Measurements from ENCODE around the gene ZBTB48.
"Not testable (repeated sequence)": the region's sequence is repeated elsewhere in the genome, so short reads cannot be mapped to it uniquely, and the experiment has no call there.

Gene ZBTB48

DNA sequence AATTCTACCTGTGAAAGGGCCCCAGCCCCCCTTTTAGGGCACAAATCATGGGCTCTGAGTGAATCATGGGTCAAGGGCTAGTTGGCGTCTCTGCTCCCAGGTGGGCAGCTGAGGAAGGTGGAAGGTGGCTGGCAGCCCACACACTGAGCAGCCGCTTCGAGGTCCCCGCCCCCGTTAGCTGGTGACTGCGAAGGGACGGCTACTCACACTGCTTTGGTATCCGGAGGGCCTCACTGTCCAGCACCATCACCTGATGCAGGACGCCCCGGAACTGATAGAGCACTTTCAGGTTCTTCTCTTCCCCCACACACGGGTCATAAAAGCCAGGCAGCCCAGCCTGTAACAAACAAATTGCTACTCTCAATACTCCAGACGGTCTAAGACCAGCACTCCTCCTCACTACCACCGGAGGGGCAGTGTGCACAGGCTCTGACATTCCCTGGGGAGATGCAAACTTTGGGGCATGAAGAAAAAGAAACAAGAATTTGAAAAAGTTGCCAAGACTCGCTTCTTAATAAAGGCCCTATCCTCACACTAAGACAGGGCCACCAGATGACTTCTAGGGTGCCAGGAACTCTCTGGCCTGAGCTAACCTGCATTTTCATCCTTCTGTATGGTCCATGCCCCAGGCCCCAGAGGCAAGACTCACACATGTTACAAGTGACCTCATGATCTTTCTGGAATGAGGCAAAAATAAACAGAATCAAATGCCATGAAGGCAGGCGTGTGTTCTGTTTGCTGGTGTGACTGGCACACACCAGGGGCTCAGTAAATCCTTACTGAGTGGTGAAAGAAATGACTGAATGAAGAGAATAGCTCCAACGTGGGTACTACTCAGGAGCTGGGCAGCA is 56.3 kb downstream of the ZBTB48 start:
- no peak for DNase-seq

- DNase-seq: not testable (repeated sequence)
These were observed 57.0 kb downstream of the ZBTB48 start for GRCh38 chr1:6636778-6637177.

DNA sequence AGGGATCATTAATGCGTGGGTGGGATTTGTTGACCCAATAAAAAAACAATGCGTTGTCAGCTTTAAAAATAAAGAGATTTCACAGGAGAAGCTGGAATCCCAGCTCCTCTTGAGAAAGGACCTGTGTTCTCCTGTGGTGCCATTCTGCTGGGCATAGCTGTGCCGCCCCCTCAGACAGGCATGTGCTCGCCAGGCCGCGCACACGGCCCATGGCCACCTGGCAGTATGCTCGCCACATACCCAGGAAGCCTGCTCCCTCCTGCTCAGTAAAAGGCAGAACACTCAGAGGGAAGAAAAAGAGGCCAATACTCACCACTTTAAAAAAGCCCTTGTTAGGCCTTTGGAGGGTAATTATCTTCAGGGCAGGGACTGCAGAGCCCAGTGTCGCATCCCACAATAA is 58.0 kb downstream of the ZBTB48 start:
- DNase-seq: no peak

GRCh38 chr1:6638226-6638625 is 58.4 kb downstream of the ZBTB48 start:
- no peak for DNase-seq

All from activated CD8-positive, alpha-beta memory T cell treated with anti-CD3 and anti-CD28 coated beads for 24 hours (primary cell).